DOHH2 (cell line): ENCODE data around the gene MEIOB.

ENCODE experiments used
- H3F3A ChIP-seq: fragments of 200-600 bp; sonication (generic), shearing (Covaris generic); 2 replicates; pipeline ENCODE4 v1.6.0; 2016; ENCODE audit warnings: antibody characterized with exemption, mild to moderate bottlenecking; ENCODE audit not compliant: control insufficient read depth, insufficient read depth
- H3K27ac ChIP-seq: fragments of 200-600 bp; sonication (generic); 2 replicates; pipeline ENCODE4 v1.5.1; 2014; ENCODE audit warnings: low read depth, mild to moderate bottlenecking, low read length, moderate library complexity
- H3K27me3 ChIP-seq: fragments of 200-600 bp; sonication (generic); 2 replicates; pipeline ENCODE4 v1.6.1; 2014; ENCODE audit warnings: mild to moderate bottlenecking, low read length, mixed read lengths; ENCODE audit not compliant: control insufficient read depth
- H3K36me3 ChIP-seq: fragments of 200-600 bp; sonication (generic); 2 replicates; pipeline ENCODE4 v1.6.1; 2014; ENCODE audit warnings: mild to moderate bottlenecking, low read length, moderate library complexity, mixed read lengths; ENCODE audit not compliant: control insufficient read depth
- H3K4me1 ChIP-seq: fragments of 200-600 bp; sonication (generic); 2 replicates; pipeline ENCODE4 v1.6.1; 2014; ENCODE audit warnings: mild to moderate bottlenecking, low read length, mixed read lengths; ENCODE audit not compliant: control insufficient read depth
- H3K4me2 ChIP-seq: fragments of 200-600 bp; sonication (generic); 2 replicates; pipeline ENCODE4 v1.6.0; 2014; ENCODE audit warnings: mild to moderate bottlenecking, low read length, moderate library complexity
- H3K4me3 ChIP-seq: fragments of 200-600 bp; sonication (generic); 2 replicates; pipeline ENCODE4 v1.5.1; 2014; ENCODE audit warnings: mild to moderate bottlenecking, low read length, mixed read lengths
- H3K79me2 ChIP-seq: fragments of 200-600 bp; sonication (generic); 2 replicates; pipeline ENCODE4 v1.6.1; 2014; ENCODE audit warnings: mild to moderate bottlenecking, low read length, mixed read lengths; ENCODE audit not compliant: control insufficient read depth
- H3K9me2 ChIP-seq: fragments of 200-600 bp; sonication (generic); replicated peaks from 2 replicates; pipeline ENCODE4 v1.6.1; 2014; ENCODE audit warnings: mild to moderate bottlenecking, low read length, mixed read lengths; ENCODE audit not compliant: control insufficient read depth
- H3K9me3 ChIP-seq: fragments of 200-600 bp; sonication (generic); 2 replicates; pipeline ENCODE4 v1.6.1; 2014; ENCODE audit warnings: antibody characterized with exemption, low read length, mixed read lengths; ENCODE audit not compliant: control insufficient read depth, insufficient read depth
- H4K20me1 ChIP-seq: fragments of 200-600 bp; sonication (generic); 2 replicates; pipeline ENCODE4 v1.6.0; 2014; ENCODE audit warnings: low read depth, mild to moderate bottlenecking, antibody characterized with exemption, low read length, moderate library complexity; ENCODE audit not compliant: control insufficient read depth, insufficient read depth
- CTCF ChIP-seq: fragments of 200-600 bp; sonication (generic); IDR thresholded peaks from one replicate; pipeline ENCODE4 v1.5.1; 2014; ENCODE audit warnings: antibody characterized with exemption, mild to moderate bottlenecking, low read depth, low read length; ENCODE audit not compliant: poor library complexity, severe bottlenecking
- EZH2phosphoT487 ChIP-seq: fragments of 200-600 bp; sonication (generic); IDR thresholded peaks from 2 replicates; pipeline ENCODE4 v1.6.1; 2017; ENCODE audit warnings: borderline replicate concordance, mild to moderate bottlenecking, antibody characterized with exemption, low read length, moderate library complexity, mixed read lengths

The MEIOB gene

DNA sequence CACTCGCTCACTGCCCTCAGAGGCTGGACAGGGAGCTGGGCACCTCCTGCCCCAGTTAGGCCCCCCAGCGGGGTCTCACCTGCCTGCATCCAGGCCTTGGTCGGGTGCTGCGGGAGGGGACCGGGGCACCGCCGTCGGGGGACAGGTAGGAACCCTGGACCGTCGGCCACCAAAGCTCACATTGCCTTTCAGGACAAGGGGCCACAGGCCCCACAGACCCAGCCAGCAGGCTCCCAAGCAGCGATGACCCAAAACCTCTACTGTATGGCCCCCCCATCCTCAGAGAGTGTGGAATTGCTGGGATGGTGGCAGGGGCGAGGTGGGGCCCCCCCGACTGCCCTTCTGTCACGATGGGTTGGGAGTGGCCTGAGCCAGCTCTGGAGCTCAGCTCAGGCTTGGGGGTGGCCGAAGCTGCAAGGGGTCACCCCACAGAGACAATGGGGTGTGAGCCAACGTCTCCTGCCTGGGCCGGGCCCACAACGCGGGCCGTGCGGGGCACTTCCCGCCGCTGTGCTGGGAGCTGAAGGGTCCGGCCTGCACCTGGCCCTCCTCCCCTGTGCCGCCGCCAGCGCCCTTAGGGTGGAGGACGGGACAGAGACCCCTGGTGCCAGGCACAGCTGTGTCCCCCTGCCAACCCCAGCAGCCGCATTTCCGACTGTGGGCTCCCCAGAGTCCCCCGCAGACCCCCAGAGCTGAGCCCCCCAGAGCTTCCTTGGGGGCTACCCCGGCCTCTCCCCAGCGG lies 79.0 kb downstream of the MEIOB start:
- Histone ChIP-seq H3F3A (no peaks in the 10 kb centered on the region), H3K4me3 (no peak overlapping the region), H4K20me1 (no peaks in the 10 kb centered on the region), H3K79me2 (no peaks in the 10 kb centered on the region), H3K27ac (no peak overlapping the region), H3K9me2 (no peaks in the 10 kb centered on the region), H3K4me1 (no peaks in the 10 kb centered on the region), H3K36me3 (peaks cover 7% of the 10 kb centered on the region; the same call in 1 of the 2 replicates), H3K4me2 (no peak overlapping the region), H3K9me3 (peaks cover 2% of the 10 kb centered on the region; the same call in 1 of the 2 replicates), H3K27me3 (no peaks in the 10 kb centered on the region)
- TF ChIP-seq CTCF: no peak
- no peak for TF ChIP-seq EZH2phosphoT487

- TF ChIP-seq EZH2phosphoT487 (no peak), CTCF (no peak)
- H4K20me1 ChIP-seq: no peaks in the 10 kb centered on the region
- peaks cover 8% of the 10 kb centered on the region for H3K79me2 ChIP-seq
- peaks cover 7% of the 10 kb centered on the region; the same call in 1 of the 2 replicates for H3K36me3 ChIP-seq
- H3K4me1 ChIP-seq: no peaks in the 10 kb centered on the region
- H3K9me3 ChIP-seq: no peaks in the 10 kb centered on the region
- no peak overlapping the region for H3K27ac ChIP-seq
- no peaks in the 10 kb centered on the region for H3K27me3 ChIP-seq
- H3K9me2 ChIP-seq: no peaks in the 10 kb centered on the region
- no peak overlapping the region for H3K4me3 ChIP-seq
- H3F3A ChIP-seq: no peaks in the 10 kb centered on the region
- no peak overlapping the region for H3K4me2 ChIP-seq
These were observed 79.8 kb downstream of the MEIOB start for GRCh38 chr16:1791943-1792812.

DNA sequence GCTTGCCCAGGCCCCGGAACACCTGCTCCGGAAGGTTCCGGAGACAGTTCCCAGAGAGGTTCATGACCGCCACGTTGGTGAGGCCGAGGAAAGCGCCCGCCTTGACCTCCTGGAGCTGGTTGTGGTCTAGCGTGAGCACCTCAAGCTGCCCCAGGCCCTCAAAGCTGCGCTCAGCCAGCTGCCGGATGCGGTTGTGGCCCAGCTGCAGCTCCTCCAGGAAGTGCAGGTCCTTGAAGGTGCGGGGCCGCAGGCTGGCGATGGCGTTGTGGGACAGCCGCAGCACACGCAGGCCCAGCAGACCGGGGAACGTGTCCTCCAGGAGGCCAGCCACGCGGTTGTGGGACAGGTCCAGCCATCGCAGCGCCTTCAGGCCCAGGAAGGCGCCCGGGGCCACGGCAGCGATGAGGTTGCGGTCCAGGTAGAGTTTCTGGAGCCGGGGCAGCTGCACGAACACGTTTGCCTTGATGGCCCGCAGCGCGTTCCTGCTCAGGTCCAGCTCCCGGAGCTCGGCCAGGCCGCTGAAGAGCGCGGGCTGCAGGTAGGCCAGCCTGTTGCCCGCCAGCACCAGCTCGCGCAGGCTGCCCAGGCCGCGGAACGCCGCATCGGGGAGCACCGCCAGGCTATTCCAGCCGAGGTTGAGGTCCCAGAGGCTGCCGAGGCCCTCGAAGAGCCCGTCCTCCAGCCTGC lies 80.6 kb downstream of the MEIOB start:
- Histone ChIP-seq H3K36me3 (peaks cover 10% of the 10 kb centered on the region; the same call in 1 of the 2 replicates), H3K79me2 (peaks cover 15% of the 10 kb centered on the region), H3K4me1 (no peaks in the 10 kb centered on the region), H3F3A (no peaks in the 10 kb centered on the region), H3K4me3 (no peak overlapping the region), H3K27ac (no peak overlapping the region), H3K4me2 (no peak overlapping the region), H3K9me2 (no peaks in the 10 kb centered on the region), H4K20me1 (no peaks in the 10 kb centered on the region), H3K9me3 (no peaks in the 10 kb centered on the region), H3K27me3 (no peaks in the 10 kb centered on the region)
- TF ChIP-seq EZH2phosphoT487 (no peak), CTCF (no peak)
